H9 (cell line): Measurements from ENCODE around the gene RASA2. TPM values are rescaled to one million over a fixed set of nuclear protein-coding genes. Genes with fewer than 3 reads are reported as not detected.

ENCODE experiments used
- DNase-seq: peaks from one replicate; pipeline ENCODE4 v3.0.0-alpha.2; 2017
- H2AFZ ChIP-seq: one replicate; pipeline ENCODE4 v1.6.1; 2013; ENCODE audit warnings: mild to moderate bottlenecking, low read length, control low read depth, moderate library complexity
- H2AK5ac ChIP-seq: 2 replicates; pipeline ENCODE4 v1.6.1; 2013; ENCODE audit warnings: low read length, control low read depth, mixed read lengths; ENCODE audit not compliant: insufficient read length
- H2BK120ac ChIP-seq: one replicate; pipeline ENCODE4 v1.6.1; 2013; ENCODE audit warnings: low read depth, mild to moderate bottlenecking, low read length, control low read depth, inconsistent platforms; ENCODE audit not compliant: poor library complexity, severe bottlenecking
- H2BK12ac ChIP-seq: 2 replicates; pipeline ENCODE4 v1.6.1; 2013; ENCODE audit warnings: low read length, control low read depth, mixed read lengths, low read depth; ENCODE audit not compliant: insufficient read length
- H2BK15ac ChIP-seq: 2 replicates; pipeline ENCODE4 v1.6.1; 2013; ENCODE audit warnings: low read depth, low read length, control low read depth
- H2BK20ac ChIP-seq: one replicate; pipeline ENCODE4 v1.6.1; 2013; ENCODE audit warnings: low read depth, mild to moderate bottlenecking, low read length, control low read depth, inconsistent platforms; ENCODE audit not compliant: poor library complexity, severe bottlenecking
- H2BK5ac ChIP-seq: 2 replicates; pipeline ENCODE4 v1.6.1; 2013; ENCODE audit warnings: low read length, control low read depth, mixed read lengths; ENCODE audit not compliant: insufficient read length
- H3K14ac ChIP-seq: 2 replicates; pipeline ENCODE4 v1.6.1; 2013; ENCODE audit warnings: low read length, control low read depth; ENCODE audit not compliant: insufficient read depth
- H3K18ac ChIP-seq: 2 replicates; pipeline ENCODE4 v1.6.1; 2013; ENCODE audit warnings: low read depth, mild to moderate bottlenecking, mixed read lengths, low read length, control low read depth; ENCODE audit not compliant: insufficient read length
- H3K23ac ChIP-seq: 2 replicates; pipeline ENCODE4 v1.6.1; 2013; ENCODE audit warnings: low read length, control low read depth, mixed read lengths, low read depth; ENCODE audit not compliant: insufficient read length
- H3K23me2 ChIP-seq: 2 replicates; pipeline ENCODE4 v1.6.1; 2013; ENCODE audit warnings: low read depth, mild to moderate bottlenecking, mixed read lengths, low read length, control low read depth; ENCODE audit not compliant: insufficient read length, poor library complexity, severe bottlenecking
- H3K27ac ChIP-seq: 2 replicates; pipeline ENCODE4 v1.5.1; 2013; ENCODE audit warnings: low read length, control low read depth, mixed read lengths, low read depth; ENCODE audit not compliant: insufficient read length
- H3K27me3 ChIP-seq: 2 replicates; pipeline ENCODE4 v1.6.1; 2013; ENCODE audit warnings: low read length, control low read depth, inconsistent platforms; ENCODE audit not compliant: insufficient read depth
- H3K4ac ChIP-seq: 2 replicates; pipeline ENCODE4 v1.6.1; 2013; ENCODE audit warnings: low read depth, mild to moderate bottlenecking, control low read depth, inconsistent platforms, low read length, moderate library complexity
- H3K4me1 ChIP-seq: 2 replicates; pipeline ENCODE4 v1.6.1; 2013; ENCODE audit warnings: low read length, control low read depth, inconsistent platforms; ENCODE audit not compliant: insufficient read depth
- H3K4me2 ChIP-seq: 2 replicates; pipeline ENCODE4 v1.6.1; 2013; ENCODE audit warnings: low read length, control low read depth, mixed read lengths; ENCODE audit not compliant: insufficient read length, insufficient read depth
- H3K56ac ChIP-seq: 2 replicates; pipeline ENCODE4 v1.6.1; 2013; ENCODE audit warnings: low read depth, mild to moderate bottlenecking, mixed read lengths, low read length, control low read depth; ENCODE audit not compliant: insufficient read length
- H3K79me1 ChIP-seq: 2 replicates; pipeline ENCODE4 v1.6.1; 2013; ENCODE audit warnings: low read depth, mild to moderate bottlenecking, moderate library complexity, low read length, control low read depth, inconsistent platforms; ENCODE audit not compliant: insufficient read depth, poor library complexity, severe bottlenecking
- H3K79me2 ChIP-seq: 2 replicates; pipeline ENCODE4 v1.6.1; 2013; ENCODE audit warnings: low read length, control low read depth, inconsistent platforms; ENCODE audit not compliant: insufficient read depth
- H3K9ac ChIP-seq: 2 replicates; pipeline ENCODE4 v1.6.1; 2013; ENCODE audit warnings: low read length, control low read depth, mixed read lengths; ENCODE audit not compliant: insufficient read length; ENCODE audit errors: extremely low read depth
- H3K9me3 ChIP-seq: one replicate; pipeline ENCODE4 v1.6.1; 2013; ENCODE audit warnings: low read depth, low read length, inconsistent platforms; ENCODE audit not compliant: control insufficient read depth
- H3T11ph ChIP-seq: one replicate; pipeline ENCODE4 v1.6.1; 2013; ENCODE audit warnings: mild to moderate bottlenecking, low read length, control low read depth, inconsistent platforms
- H4K20me1 ChIP-seq: one replicate; pipeline ENCODE4 v1.6.1; 2013; ENCODE audit not compliant: control insufficient read depth, insufficient read length, insufficient read depth
- H4K5ac ChIP-seq: 2 replicates; pipeline ENCODE4 v1.6.1; 2013; ENCODE audit warnings: low read depth, mild to moderate bottlenecking, mixed read lengths, low read length, control low read depth; ENCODE audit not compliant: insufficient read length
- H4K8ac ChIP-seq: replicated peaks from 2 replicates; pipeline ENCODE4 v1.6.1; 2013; ENCODE audit warnings: low read length, control low read depth, mixed read lengths, low read depth; ENCODE audit not compliant: insufficient read length
- H4K91ac ChIP-seq: 2 replicates; pipeline ENCODE4 v1.6.1; 2013; ENCODE audit warnings: low read depth, mild to moderate bottlenecking, moderate library complexity, mixed read lengths, low read length, control low read depth; ENCODE audit not compliant: insufficient read length
- H3K27ac Mint-ChIP-seq, 3 experiments: 2 replicates in 2 of 3; 3 replicates in 1 of 3; pipeline ENCODE4 v1.8.0; 2020 to 2021; ENCODE audit warnings: mixed read lengths in 3 of 3, mild to moderate bottlenecking in 1 of 3, moderate library complexity in 1 of 3
- H3K27me3 Mint-ChIP-seq: 2 replicates; pipeline ENCODE4 v1.8.0; 2021; ENCODE audit warnings: low read depth, mild to moderate bottlenecking, moderate library complexity, mixed read lengths
- H3K36me3 Mint-ChIP-seq, 3 experiments: 2 replicates in 2 of 3; 3 replicates in 1 of 3; pipeline ENCODE4 v1.8.0; 2020 to 2021; ENCODE audit warnings: low read depth in 3 of 3, mixed read lengths in 3 of 3; ENCODE audit not compliant: insufficient read depth in 1 of 3
- H3K4me1 Mint-ChIP-seq, 2 experiments: 2 replicates each; pipeline ENCODE4 v1.8.0; 2020; ENCODE audit warnings: mixed read lengths in 2 of 2
- H3K4me3 Mint-ChIP-seq, 2 experiments: 2 replicates in 1 of 2; 3 replicates in 1 of 2; pipeline ENCODE4 v1.8.0; 2020 to 2021; ENCODE audit warnings: mild to moderate bottlenecking in 2 of 2, mixed read lengths in 2 of 2, moderate library complexity in 1 of 2
- H3K9me3 Mint-ChIP-seq, 2 experiments: 2 replicates in 1 of 2; 3 replicates in 1 of 2; pipeline ENCODE4 v1.8.0; 2020; ENCODE audit warnings: mild to moderate bottlenecking in 2 of 2, mixed read lengths in 2 of 2, moderate library complexity in 1 of 2
- WGBS: extraction: QIAGEN DNeasy Blood & Tissue Kit; methylation state at CpG from one replicate; pipeline ENCODE4 v1.1.7; 2013; ENCODE audit warnings: missing lambda C conversion rate, low lambda C conversion rate, mixed read lengths; ENCODE audit not compliant: insufficient read length; ENCODE audit errors: extremely low coverage; 5-methylcytosine and 5-hydroxymethylcytosine counted together
- total RNA-seq: library from RNA; stranded (reverse); gene quantifications from 2 replicates; pipeline ENCODE4 v1.2.1, GENCODE V29; 2021
- TF ChIP-seq, protein P1 (sequence below): fragments of 200-600 bp; sonication (generic); conservative IDR thresholded peaks from 3 replicates; pipeline ENCODE4 v1.8.0; 2021; ENCODE audit warnings: antibody characterized with exemption, mild to moderate bottlenecking

The RASA2 gene
- total RNA-seq, 1 experiment from 2014 or later: 24.4 TPM

GRCh38 chr3:141487521-141488252 is 860 bp downstream of the RASA2 start:
- Histone ChIP-seq H3K79me2 (peaks cover 7% of the 10 kb centered on the region; the same call in 1 of the 2 replicates), H3K27ac (no peak overlapping the region), H3K4me2 (peak overlapping the region; percentile 56), H2BK12ac (no peak overlapping the region), H4K5ac (no peak overlapping the region), H2BK20ac (no peak overlapping the region), H4K91ac (no peak overlapping the region), H3K9me3 (no peaks in the 10 kb centered on the region), H3K9ac (peak overlapping the region; percentile 54), H3K14ac (peak overlapping the region; percentile 93), H2BK120ac (no peak overlapping the region), H4K20me1 (no peaks in the 10 kb centered on the region), H3K79me1 (no peaks in the 10 kb centered on the region), H3T11ph (no peak overlapping the region), H3K56ac (no peak overlapping the region), H2BK15ac (no peak overlapping the region), H3K23ac (no peak overlapping the region), H3K18ac (no peak overlapping the region), H3K23me2 (no peaks in the 10 kb centered on the region), H3K4ac (no peak overlapping the region), H2AK5ac (no peak overlapping the region), H2BK5ac (no peak overlapping the region), H4K8ac (no peak overlapping the region), H2AFZ (no peak overlapping the region), H3K27me3 (no peaks in the 10 kb centered on the region), H3K4me1 (peaks cover 2% of the 10 kb centered on the region; the same call in 1 of the 2 replicates)
- no peaks in the 10 kb centered on the region for H3K9me3 Mint-ChIP-seq
- H3K27ac Mint-ChIP-seq: peak overlapping the region in 2 of 3 experiments; percentile 55 to 89; a peak in 3 of 7 replicates
- peaks cover 46 to 48% of the 10 kb centered on the region in 2 experiments for H3K4me1 Mint-ChIP-seq
- peak; percentile 72 for DNase-seq
- TF ChIP-seq, protein P1, sequence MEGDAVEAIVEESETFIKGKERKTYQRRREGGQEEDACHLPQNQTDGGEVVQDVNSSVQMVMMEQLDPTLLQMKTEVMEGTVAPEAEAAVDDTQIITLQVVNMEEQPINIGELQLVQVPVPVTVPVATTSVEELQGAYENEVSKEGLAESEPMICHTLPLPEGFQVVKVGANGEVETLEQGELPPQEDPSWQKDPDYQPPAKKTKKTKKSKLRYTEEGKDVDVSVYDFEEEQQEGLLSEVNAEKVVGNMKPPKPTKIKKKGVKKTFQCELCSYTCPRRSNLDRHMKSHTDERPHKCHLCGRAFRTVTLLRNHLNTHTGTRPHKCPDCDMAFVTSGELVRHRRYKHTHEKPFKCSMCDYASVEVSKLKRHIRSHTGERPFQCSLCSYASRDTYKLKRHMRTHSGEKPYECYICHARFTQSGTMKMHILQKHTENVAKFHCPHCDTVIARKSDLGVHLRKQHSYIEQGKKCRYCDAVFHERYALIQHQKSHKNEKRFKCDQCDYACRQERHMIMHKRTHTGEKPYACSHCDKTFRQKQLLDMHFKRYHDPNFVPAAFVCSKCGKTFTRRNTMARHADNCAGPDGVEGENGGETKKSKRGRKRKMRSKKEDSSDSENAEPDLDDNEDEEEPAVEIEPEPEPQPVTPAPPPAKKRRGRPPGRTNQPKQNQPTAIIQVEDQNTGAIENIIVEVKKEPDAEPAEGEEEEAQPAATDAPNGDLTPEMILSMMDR: no peak
- H3K4me3 Mint-ChIP-seq: peak overlapping the region; percentile 79 to 84
- no peaks in the 10 kb centered on the region for H3K36me3 Mint-ChIP-seq
- peaks cover 2% of the 10 kb centered on the region; the same call in 1 of the 2 replicates for H3K27me3 Mint-ChIP-seq
- WGBS: no CpG with 5 or more reads among the region's 55 CpGs
